ENCODE measurements around the gene MRPS11. TPM values are rescaled to one million over a fixed set of nuclear protein-coding genes. Genes with fewer than 3 reads are reported as not detected.
"Not testable (repeated sequence)": the region's sequence is repeated elsewhere in the genome, so short reads cannot be mapped to it uniquely, and the experiment has no call there.

Gene MRPS11
- total RNA-seq, 5 donors from 2014 or later (not counting 1 experiment from before 2014, with no cell fraction given), result 16.7 to 33.0 (median 27.4) TPM

DNA sequence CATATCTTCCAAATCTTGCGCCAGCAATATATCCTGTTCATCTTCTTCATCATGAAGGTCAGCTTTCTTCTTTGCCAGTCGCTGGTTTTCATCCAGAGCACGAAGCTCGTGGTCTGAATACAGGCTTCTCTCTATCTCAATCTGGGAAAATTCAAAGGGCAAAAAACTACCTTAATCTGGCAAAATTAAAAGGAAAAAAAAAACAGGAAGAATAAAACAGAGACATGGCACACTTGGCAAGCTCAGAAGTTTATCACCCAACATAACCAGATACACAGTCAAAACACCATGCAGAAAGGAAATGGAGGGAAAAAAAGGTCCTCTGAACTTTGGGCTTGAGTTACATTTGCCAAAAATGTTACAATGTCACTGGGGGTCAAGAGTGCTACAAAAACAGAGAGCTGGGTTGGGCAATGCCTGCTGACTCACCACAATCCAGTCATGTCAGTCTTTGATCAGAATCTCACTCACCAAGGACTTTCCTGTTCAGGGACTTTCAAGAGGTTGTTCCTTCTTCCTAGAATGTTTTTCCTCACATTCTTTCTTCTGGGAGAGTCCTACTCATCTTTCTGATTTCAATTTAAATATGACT, 1.8 kb upstream of the MRPS11 start:
- Histone ChIP-seq H3K9me3 (no peaks in the 10 kb centered on the region), H3K27ac (ENCODE audit: low read length) (no peak overlapping the region), H3K4me1 (ENCODE audit: control insufficient read depth in 1 of 2, extremely low read depth in 1 of 2, insufficient read depth in 2 of 2, low read length in 2 of 2) (peaks cover 19 to 20% of the 10 kb centered on the region in 2 experiments), H3K27me3 (replicated peaks in 1 of 2; ENCODE audit: control insufficient read depth in 2 of 2, extremely low read depth in 1 of 2, insufficient read depth in 2 of 2, low read length in 1 of 2) (no peaks in the 10 kb centered on the region), H3K36me3 (ENCODE audit: control insufficient read depth in 2 of 2, extremely low read depth in 1 of 2, insufficient read depth in 1 of 2, low read length in 1 of 2) (peaks cover 7 to 45% of the 10 kb centered on the region in 2 donors), H3K4me3 (ENCODE audit: control insufficient read depth in 1 of 2, extremely low read depth in 1 of 2, low read length in 1 of 2) (no peak overlapping the region)
- H3K36me3 Mint-ChIP-seq, result peaks cover 20% of the 10 kb centered on the region
- ATAC-seq (replicated peaks in 1 of 4), result no peak
- DNase-seq, result no peak
- no peak overlapping the region for H3K27ac Mint-ChIP-seq
- CTCF ChIA-PET, result interaction anchor here in 1 of 2 donors (1.2 kb wide), 1 partner anchor 11 kb away, joined by 4 read pairs; no protein-coding TSS in a partner anchor
- WGBS (ENCODE audit: insufficient coverage), result 100% methylated on average over 1 of the region's 4 CpGs
- POLR2A ChIA-PET, result no interaction called here
- H3K4me1 Mint-ChIP-seq, result peaks cover 15 to 37% (median 37%) of the 10 kb centered on the region in 3 donors
- peak overlapping the region; percentile 87 to 94 (median 93) for H3K4me3 Mint-ChIP-seq
- H3K27me3 Mint-ChIP-seq, result no peaks in the 10 kb centered on the region
- no peaks in the 10 kb centered on the region for H3K9me3 Mint-ChIP-seq

GRCh38 chr15:88467935-88468528, 524 bp downstream of the MRPS11 start:
- no peaks in the 10 kb centered on the region for H3K27me3 Mint-ChIP-seq
- no peak for DNase-seq
- WGBS (ENCODE audit: insufficient coverage), result 5% methylated on average over 12 of the region's 17 CpGs
- H3K36me3 Mint-ChIP-seq, result peaks cover 21% of the 10 kb centered on the region
- H3K4me1 ChIP-seq (ENCODE audit: control insufficient read depth in 1 of 2, extremely low read depth in 1 of 2, insufficient read depth in 2 of 2, low read length in 2 of 2), result peaks cover 19 to 20% of the 10 kb centered on the region in 2 experiments
- H3K4me3 Mint-ChIP-seq, result peak overlapping the region; percentile 87 to 94 (median 93)
- H3K36me3 ChIP-seq (ENCODE audit: control insufficient read depth in 2 of 2, extremely low read depth in 1 of 2, insufficient read depth in 1 of 2, low read length in 1 of 2), result peaks cover 6 to 28% of the 10 kb centered on the region in 2 donors
- ChIA-PET POLR2A (no interaction called here), CTCF (interaction anchor here in 1 of 2 donors (0.8 kb wide), 1 partner anchor 156 kb away, joined by 5 read pairs; no protein-coding TSS in a partner anchor)
- peak in 1 of 4 experiments; percentile 1 for ATAC-seq (replicated peaks in 1 of 4)
- H3K9me3 Mint-ChIP-seq, result no peaks in the 10 kb centered on the region
- H3K9me3 ChIP-seq, result no peaks in the 10 kb centered on the region
- peaks cover 23 to 37% (median 37%) of the 10 kb centered on the region in 3 donors for H3K4me1 Mint-ChIP-seq
- H3K27me3 ChIP-seq (replicated peaks in 1 of 2; ENCODE audit: control insufficient read depth in 2 of 2, extremely low read depth in 1 of 2, insufficient read depth in 2 of 2, low read length in 1 of 2), result no peaks in the 10 kb centered on the region
- peak overlapping the region; percentile 92 for H3K27ac ChIP-seq (ENCODE audit: low read length)
- peak overlapping the region; percentile 73 to 96 for H3K4me3 ChIP-seq (ENCODE audit: control insufficient read depth in 1 of 2, extremely low read depth in 1 of 2, low read length in 1 of 2)
- peak overlapping the region; percentile 98 to 100 for H3K27ac Mint-ChIP-seq

DNA sequence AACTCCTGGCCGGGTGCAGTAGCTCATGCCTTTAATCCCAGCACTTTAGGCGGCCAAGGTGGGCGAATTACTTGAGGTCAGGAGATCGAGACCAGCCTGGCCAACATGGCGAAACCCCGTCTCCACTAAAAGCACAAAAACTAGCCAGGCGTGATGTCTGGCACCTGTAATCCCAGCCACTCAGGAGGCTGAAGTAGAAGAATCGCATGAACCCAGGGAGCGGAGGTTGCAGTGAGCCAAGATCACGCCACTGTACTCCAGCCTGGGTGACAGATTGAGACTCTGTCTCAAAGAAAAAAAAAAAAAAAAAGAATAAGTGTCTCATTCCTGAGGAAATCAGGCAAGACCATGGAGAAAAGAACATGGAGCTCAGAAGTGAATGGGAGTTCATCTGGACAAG, 1.2 kb downstream of the MRPS11 start:
- Histone ChIP-seq H3K36me3 (ENCODE audit: control insufficient read depth in 2 of 2, extremely low read depth in 1 of 2, insufficient read depth in 1 of 2, low read length in 1 of 2) (peaks cover 4 to 25% of the 10 kb centered on the region in 2 donors), H3K4me1 (ENCODE audit: control insufficient read depth in 1 of 2, extremely low read depth in 1 of 2, insufficient read depth in 2 of 2, low read length in 2 of 2) (peaks cover 19 to 20% of the 10 kb centered on the region in 2 experiments)
- CTCF ChIA-PET, result interaction anchor here in 1 of 2 donors (0.7 kb wide), 2 partner anchors 14 to 73 kb away, joined by 3 to 4 read pairs; no protein-coding TSS in a partner anchor
- not testable (repeated sequence) for H3K9me3 ChIP-seq; ATAC-seq (replicated peaks in 1 of 4); H3K27me3 ChIP-seq (replicated peaks in 1 of 2; ENCODE audit: control insufficient read depth in 2 of 2, extremely low read depth in 1 of 2, insufficient read depth in 2 of 2, low read length in 1 of 2); H3K27me3 Mint-ChIP-seq; H3K27ac ChIP-seq (ENCODE audit: low read length); H3K4me3 ChIP-seq (ENCODE audit: control insufficient read depth in 1 of 2, extremely low read depth in 1 of 2, low read length in 1 of 2); H3K9me3 Mint-ChIP-seq; H3K27ac Mint-ChIP-seq; DNase-seq
- peaks cover 22% of the 10 kb centered on the region for H3K36me3 Mint-ChIP-seq
- WGBS (ENCODE audit: insufficient coverage), result 98% methylated on average over 6 of the region's 10 CpGs
- H3K4me1 Mint-ChIP-seq, result peaks cover 23 to 37% (median 37%) of the 10 kb centered on the region in 3 donors
- peak overlapping the region; percentile 87 to 94 (median 93) for H3K4me3 Mint-ChIP-seq
- POLR2A ChIA-PET, result interaction anchor here (0.6 kb wide), 2 partner anchors 371 to 773 kb away, joined by 5 to 7 read pairs; no protein-coding TSS in a partner anchor

DNA sequence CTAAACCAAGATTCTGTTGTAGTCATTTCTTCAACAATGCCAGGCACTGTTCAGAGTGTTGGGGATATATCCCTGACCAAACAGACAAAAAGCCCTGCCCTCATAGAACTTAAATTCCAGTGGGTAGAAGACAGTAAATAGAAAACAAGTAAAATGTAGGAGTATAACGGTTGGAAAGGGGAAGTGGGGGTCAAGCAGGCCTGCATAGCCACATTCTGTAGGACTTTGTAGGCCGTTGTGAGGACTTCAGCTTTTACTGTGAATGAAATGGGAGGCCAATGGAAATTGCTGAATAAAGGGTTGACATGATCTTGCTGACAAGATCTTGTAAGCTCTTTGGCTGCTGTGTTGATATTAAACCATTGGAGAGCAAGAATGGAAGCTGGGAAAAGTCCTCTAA, 1.8 kb downstream of the MRPS11 start:
- peaks cover 19 to 20% of the 10 kb centered on the region in 2 experiments for H3K4me1 ChIP-seq (ENCODE audit: control insufficient read depth in 1 of 2, extremely low read depth in 1 of 2, insufficient read depth in 2 of 2, low read length in 2 of 2)
- Mint-ChIP-seq H3K9me3 (no peaks in the 10 kb centered on the region), H3K4me3 (peak overlapping the region in 1 of 3 donors; percentile 93), H3K36me3 (peaks cover 17% of the 10 kb centered on the region), H3K27me3 (no peaks in the 10 kb centered on the region), H3K27ac (no peak overlapping the region), H3K4me1 (peaks cover 23 to 37% (median 35%) of the 10 kb centered on the region in 3 donors)
- H3K36me3 ChIP-seq (ENCODE audit: control insufficient read depth in 2 of 2, extremely low read depth in 1 of 2, insufficient read depth in 1 of 2, low read length in 1 of 2), result peaks cover 4 to 20% of the 10 kb centered on the region in 2 donors
- H3K4me3 ChIP-seq (ENCODE audit: control insufficient read depth in 1 of 2, extremely low read depth in 1 of 2, low read length in 1 of 2), result no peak overlapping the region
- POLR2A ChIA-PET, result interaction anchor here (0.6 kb wide), 2 partner anchors 371 to 772 kb away, joined by 5 to 7 read pairs; no protein-coding TSS in a partner anchor
- H3K9me3 ChIP-seq, result no peaks in the 10 kb centered on the region
- DNase-seq (no peak), ATAC-seq (replicated peaks in 1 of 4) (no peak)
- CTCF ChIA-PET, result interaction anchor here in 1 of 2 donors (0.7 kb wide), 2 partner anchors 14 to 73 kb away, joined by 3 to 4 read pairs; no protein-coding TSS in a partner anchor
- H3K27me3 ChIP-seq (replicated peaks in 1 of 2; ENCODE audit: control insufficient read depth in 2 of 2, extremely low read depth in 1 of 2, insufficient read depth in 2 of 2, low read length in 1 of 2), result no peaks in the 10 kb centered on the region
- WGBS (ENCODE audit: insufficient coverage), result 92% methylated on average over 2 of the region's 2 CpGs
- H3K27ac ChIP-seq (ENCODE audit: low read length), result no peak overlapping the region

- Mint-ChIP-seq H3K9me3 (no peaks in the 10 kb centered on the region), H3K4me1 (peaks cover 20 to 29% (median 27%) of the 10 kb centered on the region in 3 donors), H3K36me3 (peaks cover 21% of the 10 kb centered on the region), H3K4me3 (no peak overlapping the region), H3K27me3 (no peaks in the 10 kb centered on the region), H3K27ac (no peak overlapping the region)
- Histone ChIP-seq H3K36me3 (ENCODE audit: control insufficient read depth in 2 of 2, extremely low read depth in 1 of 2, insufficient read depth in 1 of 2, low read length in 1 of 2) (peaks cover 6 to 24% of the 10 kb centered on the region in 2 donors), H3K9me3 (no peaks in the 10 kb centered on the region), H3K27me3 (replicated peaks in 1 of 2; ENCODE audit: control insufficient read depth in 2 of 2, extremely low read depth in 1 of 2, insufficient read depth in 2 of 2, low read length in 1 of 2) (no peaks in the 10 kb centered on the region), H3K27ac (ENCODE audit: low read length) (no peak overlapping the region), H3K4me3 (ENCODE audit: control insufficient read depth in 1 of 2, extremely low read depth in 1 of 2, low read length in 1 of 2) (no peak overlapping the region), H3K4me1 (ENCODE audit: control insufficient read depth in 1 of 2, extremely low read depth in 1 of 2, insufficient read depth in 2 of 2, low read length in 2 of 2) (peaks cover 19% of the 10 kb centered on the region in 2 experiments)
- ChIA-PET CTCF (interaction anchor here in 1 of 2 donors (0.6 kb wide), 1 partner anchor 447 kb away, joined by 3 read pairs; no protein-coding TSS in a partner anchor), POLR2A (interaction anchor here (0.6 kb wide), 2 partner anchors 9 to 185 kb away, joined by 3 to 4 read pairs; no protein-coding TSS in a partner anchor)
- no peak for ATAC-seq (replicated peaks in 1 of 4)
- WGBS (ENCODE audit: insufficient coverage), result 93% methylated on average over 3 of the region's 6 CpGs
- DNase-seq, result no peak
Measured at GRCh38 chr15:88470625-88471372, 3.3 kb downstream of the MRPS11 start.

DNA sequence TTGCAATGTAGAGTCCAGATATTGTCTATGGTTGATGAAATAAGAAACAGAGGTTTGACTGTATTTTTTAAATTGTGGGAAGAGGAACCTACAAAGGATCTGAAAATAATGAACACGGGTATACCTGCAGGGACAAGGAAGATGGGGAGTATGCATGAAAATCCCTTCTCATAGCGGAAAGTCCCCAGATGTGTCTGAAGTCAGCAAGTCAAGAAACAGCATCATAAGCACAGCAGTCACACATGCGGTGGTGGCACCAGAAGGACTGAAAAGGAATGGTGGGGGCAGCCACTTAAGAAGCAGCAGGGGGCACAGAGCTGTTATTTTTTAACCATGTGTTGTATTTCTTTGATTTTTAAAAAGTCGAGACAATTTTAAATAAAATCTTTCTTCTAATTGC, 4.7 kb downstream of the MRPS11 start:
- peaks cover 11 to 33% of the 10 kb centered on the region in 2 donors for H3K36me3 ChIP-seq (ENCODE audit: control insufficient read depth in 2 of 2, extremely low read depth in 1 of 2, insufficient read depth in 1 of 2, low read length in 1 of 2)

More for the DNA sequence above, 4.7 kb downstream of the MRPS11 start:
- WGBS (ENCODE audit: insufficient coverage), result 13% methylated on average over 1 of the region's 4 CpGs
- no peaks in the 10 kb centered on the region for H3K9me3 Mint-ChIP-seq
- H3K9me3 ChIP-seq, result no peaks in the 10 kb centered on the region
- H3K4me1 Mint-ChIP-seq, result peaks cover 9 to 17% (median 15%) of the 10 kb centered on the region in 3 donors
- no peak overlapping the region for H3K4me3 Mint-ChIP-seq
- ChIA-PET CTCF (no interaction called here), POLR2A (interaction anchor here in 1 of 2 donors (0.6 kb wide), 1 partner anchor 53 kb away, joined by 3 read pairs; no protein-coding TSS in a partner anchor)
- peaks cover 8 to 12% of the 10 kb centered on the region in 2 experiments for H3K4me1 ChIP-seq (ENCODE audit: control insufficient read depth in 1 of 2, extremely low read depth in 1 of 2, insufficient read depth in 2 of 2, low read length in 2 of 2)
- H3K27ac ChIP-seq (ENCODE audit: low read length), result no peak overlapping the region
- H3K4me3 ChIP-seq (ENCODE audit: control insufficient read depth in 1 of 2, extremely low read depth in 1 of 2, low read length in 1 of 2), result no peak overlapping the region
- peaks cover 27% of the 10 kb centered on the region for H3K36me3 Mint-ChIP-seq
- H3K27me3 Mint-ChIP-seq, result no peaks in the 10 kb centered on the region
- no peak for DNase-seq
- H3K27me3 ChIP-seq (replicated peaks in 1 of 2; ENCODE audit: control insufficient read depth in 2 of 2, extremely low read depth in 1 of 2, insufficient read depth in 2 of 2, low read length in 1 of 2), result no peaks in the 10 kb centered on the region
- H3K27ac Mint-ChIP-seq, result no peak overlapping the region
- ATAC-seq (replicated peaks in 1 of 4), result no peak
